Right lobe of liver (tissue), 6 donors: Measurements from ENCODE around the gene NCOA6. TPM values are rescaled to one million over a fixed set of nuclear protein-coding genes. Genes with fewer than 3 reads are reported as not detected.

Source experiments
- ATAC-seq, 4 donors: fragments of 200-7000 bp; cut with Tn5 transposase; one replicate each; pipeline ENCODE4 v1.9.1; 2020; ENCODE audit warnings: mild to moderate bottlenecking in 4 of 4, moderate library complexity in 4 of 4
- DNase-seq, 3 donors: peaks; one replicate each; pipeline ENCODE4 v3.0.0-alpha.2; 2020
- H3K27ac ChIP-seq, 3 donors: fragments of 200-600 bp; one replicate each; pipeline ENCODE4 v1.8.0; 2022
- H3K27me3 ChIP-seq, 2 donors: fragments of 200-600 bp; one replicate each; pipeline ENCODE4 v1.8.0; 2022
- H3K36me3 ChIP-seq, 4 donors: fragments of 200-600 bp; sonication (generic) in 1 of 4; one replicate each; pipeline versions ENCODE4 v1.5.1 to v1.8.0; 2017 to 2022; ENCODE audit warnings: control low read depth in 1 of 4
- H3K4me1 ChIP-seq, 4 donors: fragments of 200-600 bp; sonication (generic) in 1 of 4; one replicate each; pipeline versions ENCODE4 v1.5.1 to v1.8.0; 2017 to 2022; ENCODE audit warnings: control low read depth in 1 of 4
- H3K4me3 ChIP-seq, 3 donors: fragments of 200-600 bp; one replicate each; pipeline ENCODE4 v1.8.0; 2022
- H3K9me3 ChIP-seq, 4 donors: fragments of 200-600 bp; sonication (generic) in 1 of 4; one replicate each; pipeline versions ENCODE4 v1.5.1 to v1.8.0; 2017 to 2022; ENCODE audit warnings: control low read depth in 1 of 4
- POLR2A ChIP-seq: fragments of 450-650 bp; IDR thresholded peaks from one replicate; pipeline ENCODE4 v1.6.1; 2017; ENCODE audit warnings: antibody characterized with exemption, mild to moderate bottlenecking
- WGBS: methylation state at CpG from one replicate; pipeline ENCODE4 v1.1.6; 2018; ENCODE audit warnings: low coverage, low lambda C conversion rate; ENCODE audit not compliant: insufficient coverage; ENCODE audit errors: missing lambda C conversion rate; 5-methylcytosine and 5-hydroxymethylcytosine counted together
- intact Hi-C, 2 donors: fragments of 100-400 bp; cut with DNase I; formaldehyde crosslinking; loops; one replicate each; pipeline versions ENCODE4 v1.11.2 to v1.14.1; 2022
- long read RNA-seq: library from polyadenylated mRNA; unstranded; transcript quantifications from one replicate; pipeline ENCODE4 v2.0.0, GENCODE V29; 2019
- total RNA-seq, 6 experiments: library from RNA; depleted of rRNA in 2 of 6; stranded (reverse); fragments of >200 nt in 2 of 6; fragmentation: NEBNext Ultra II Directional in 3 of 6; extraction: Animal tissue kit (Norgen Biotek cat#: 25700) in 3 of 6; gene quantifications; one replicate each; pipeline versions ENCODE4 v1.1.0 to v1.2.4, GENCODE V29; 2016 to 2023
- TF ChIP-seq, protein P1 (sequence below), 4 donors: fragments of 200-600 bp in 3 of 4; fragments of 450-650 bp in 1 of 4; IDR thresholded peaks; one replicate each; pipeline versions ENCODE4 v1.5.1 to v1.8.0; 2016 to 2022; ENCODE audit warnings: antibody characterized with exemption in 4 of 4, mild to moderate bottlenecking in 2 of 4
- donor health status: DM: no; HTN: yes; CAD: no.
- donor health status: DM: no; HTN: no; CAD: no.
- donor health status: DM: no; HTN: no; CAD: no.
- donor health status: DM: no; HTN: yes; CAD: no.
- donor health status: DM: no; HTN: yes; CAD: no.

Gene NCOA6
- 10 to 100 TPM in 5 of 6 experiments, 1 to 10 TPM in 1; 10.0 to 12.9 (median 11.1) TPM for total RNA-seq
- long read RNA-seq, partial matches to known transcripts = 1 of 3 reads
- long read RNA-seq, other reads (novel, unspliced or antisense) = 2 of 3 reads

DNA sequence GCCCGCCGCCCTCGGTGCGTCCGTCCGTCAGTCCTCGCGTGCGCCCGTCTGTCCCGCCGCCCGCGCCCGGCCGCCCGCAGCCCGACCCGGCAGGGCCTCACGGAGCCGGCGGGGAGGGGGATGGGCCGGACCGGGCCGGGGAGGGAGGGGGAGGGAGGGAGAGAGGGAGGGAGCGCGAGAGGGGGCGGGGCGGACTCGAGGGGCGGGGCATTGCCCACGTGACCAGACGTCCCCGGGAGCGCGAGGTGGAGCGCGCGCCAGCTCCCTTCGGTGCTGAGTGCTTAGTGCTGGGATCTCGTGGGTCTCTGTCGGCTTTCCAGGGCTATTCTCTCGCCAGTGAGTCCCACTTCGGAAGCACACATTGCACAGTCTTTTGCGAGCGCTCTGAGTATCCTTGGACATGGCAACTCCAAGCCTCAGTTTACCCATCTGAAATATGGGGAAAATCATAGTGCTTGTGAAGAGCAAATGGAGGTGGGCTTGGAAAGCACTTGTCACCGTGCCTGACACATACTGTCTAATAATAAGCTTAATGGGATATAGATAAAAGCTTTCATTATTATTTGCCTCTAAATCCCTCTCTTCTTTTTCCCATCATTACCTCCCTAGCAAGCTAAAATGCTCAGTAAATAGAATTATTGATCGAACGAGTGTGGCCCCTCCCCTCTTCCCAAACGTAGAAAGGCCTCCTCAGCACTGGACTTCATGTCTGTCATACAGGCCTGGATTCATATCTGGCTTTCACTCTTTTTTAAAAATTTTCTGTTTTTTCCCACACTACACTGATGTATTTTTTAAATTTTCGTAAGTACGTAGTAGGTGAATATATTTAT, at the start of gene NCOA6:
Gene NCOA6 (minus strand): TSS at position 122 of the 833 bp plus-strand sequence. CDS start 43,296 bp downstream, outside the sequence.
- peak; percentile 3 for TF ChIP-seq POLR2A
- TF ChIP-seq, protein P1, sequence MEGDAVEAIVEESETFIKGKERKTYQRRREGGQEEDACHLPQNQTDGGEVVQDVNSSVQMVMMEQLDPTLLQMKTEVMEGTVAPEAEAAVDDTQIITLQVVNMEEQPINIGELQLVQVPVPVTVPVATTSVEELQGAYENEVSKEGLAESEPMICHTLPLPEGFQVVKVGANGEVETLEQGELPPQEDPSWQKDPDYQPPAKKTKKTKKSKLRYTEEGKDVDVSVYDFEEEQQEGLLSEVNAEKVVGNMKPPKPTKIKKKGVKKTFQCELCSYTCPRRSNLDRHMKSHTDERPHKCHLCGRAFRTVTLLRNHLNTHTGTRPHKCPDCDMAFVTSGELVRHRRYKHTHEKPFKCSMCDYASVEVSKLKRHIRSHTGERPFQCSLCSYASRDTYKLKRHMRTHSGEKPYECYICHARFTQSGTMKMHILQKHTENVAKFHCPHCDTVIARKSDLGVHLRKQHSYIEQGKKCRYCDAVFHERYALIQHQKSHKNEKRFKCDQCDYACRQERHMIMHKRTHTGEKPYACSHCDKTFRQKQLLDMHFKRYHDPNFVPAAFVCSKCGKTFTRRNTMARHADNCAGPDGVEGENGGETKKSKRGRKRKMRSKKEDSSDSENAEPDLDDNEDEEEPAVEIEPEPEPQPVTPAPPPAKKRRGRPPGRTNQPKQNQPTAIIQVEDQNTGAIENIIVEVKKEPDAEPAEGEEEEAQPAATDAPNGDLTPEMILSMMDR (IDR thresholded peaks at IDR 0.05) = no peak
- Histone ChIP-seq H3K9me3 (no peaks in the 10 kb centered on the region), H3K4me3 (peak within 1 kb of the TSS; percentile 82 to 94 (median 88)), H3K36me3 (no peaks in the 10 kb centered on the region), H3K27ac (peak within 1 kb of the TSS; percentile 72 to 94 (median 90)), H3K27me3 (no peaks in the 10 kb centered on the region), H3K4me1 (peaks cover 0 to 27% (median 5%) of the 10 kb centered on the region in 4 donors)
- intact Hi-C loops = no loop called here
- DNase-seq (peak; percentile 92 to 93 (median 93)), ATAC-seq (peak; percentile 86 to 90 (median 88))
- WGBS = 33% methylated on average over 7 of the region's 52 CpGs

DNA sequence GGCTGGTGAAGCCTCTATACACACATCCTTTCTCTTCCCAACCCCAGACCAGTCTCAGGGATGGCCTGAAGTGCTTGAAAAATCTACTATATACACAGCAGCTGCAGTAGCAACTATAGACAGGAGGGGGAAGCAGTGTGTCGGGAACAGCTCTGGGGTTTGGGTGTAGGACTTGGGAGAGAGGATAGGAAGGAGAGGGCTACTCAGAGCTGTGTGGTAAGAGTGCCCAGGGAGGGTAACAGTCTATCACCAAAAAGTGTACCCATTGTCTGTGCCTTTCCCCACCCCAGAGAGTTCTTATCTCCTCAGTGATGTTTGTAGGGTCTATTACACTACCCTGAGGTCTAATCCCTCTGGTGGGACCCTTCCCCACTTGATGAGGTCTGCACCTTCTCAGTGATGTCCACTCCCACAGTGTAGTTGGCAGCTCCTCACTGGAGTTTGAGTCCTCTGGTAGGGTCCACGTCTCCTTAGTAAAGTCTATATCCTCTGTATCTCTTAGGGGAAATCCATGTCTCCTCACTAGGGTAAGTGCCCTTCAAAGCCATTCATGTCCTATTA, 48.7 kb upstream of the NCOA6 start:
- Histone ChIP-seq H3K36me3 (no peaks in the 10 kb centered on the region), H3K9me3 (no peaks in the 10 kb centered on the region), H3K4me3 (peak overlapping the region in 1 of 3 donors; percentile 69), H3K4me1 (peaks cover 0 to 26% (median 8%) of the 10 kb centered on the region in 4 donors), H3K27me3 (no peaks in the 10 kb centered on the region), H3K27ac (peak overlapping the region; percentile 71 to 91 (median 86))
- DNase-seq (peak; percentile 65 to 86 (median 72)), ATAC-seq (peak; percentile 56 to 64 (median 57))
- intact Hi-C loops = loop anchor here (5.0 kb wide), 2 partner anchors 37 to 83 kb away; partner anchors contain the start of genes GSS (in 2 of the 2) and MYH7B (in 2 of the 2)
- 0% methylated on average over 2 of the region's 2 CpGs for WGBS
- TF ChIP-seq, protein P1 (IDR thresholded peaks at IDR 0.05) = peak; percentile 80 to 98 (median 84)
- TF ChIP-seq POLR2A = no peak

DNA sequence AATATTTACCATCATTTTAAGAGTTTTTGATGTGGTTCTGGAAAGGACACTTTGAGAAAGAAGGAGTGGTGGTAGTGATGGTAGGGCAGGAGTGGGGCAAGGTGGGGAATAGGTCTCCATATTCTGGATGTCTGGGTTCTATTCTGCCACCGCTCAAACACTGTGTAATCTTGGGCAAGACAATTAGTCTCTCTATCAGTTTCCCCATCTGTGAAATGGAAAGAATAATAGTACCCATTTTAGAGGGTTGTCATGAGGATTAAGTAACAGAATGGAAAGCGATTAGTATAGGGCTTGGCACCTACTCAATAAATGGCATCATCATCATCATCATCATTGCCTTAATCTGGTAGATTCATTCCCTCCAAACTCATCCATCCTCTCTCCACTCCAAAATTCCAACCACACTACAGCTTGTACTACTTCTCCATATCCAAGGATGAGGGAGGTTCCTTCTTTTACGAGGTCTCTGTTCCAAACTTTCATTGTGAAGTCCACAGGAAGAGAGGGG, 48.2 kb upstream of the NCOA6 start:
- no peaks in the 10 kb centered on the region for H3K36me3 ChIP-seq
- TF ChIP-seq, protein P1 (IDR thresholded peaks at IDR 0.05) = no peak
- TF ChIP-seq POLR2A = no peak
- peaks cover 0 to 26% (median 8%) of the 10 kb centered on the region in 4 donors for H3K4me1 ChIP-seq
- 23% methylated on average over 3 of the region's 3 CpGs for WGBS
- no peak overlapping the region for H3K4me3 ChIP-seq
- no peak overlapping the region for H3K27ac ChIP-seq
- no peak for DNase-seq
- intact Hi-C loops = loop anchor here (5.0 kb wide), 2 partner anchors 36 to 84 kb away; partner anchors contain the start of genes GSS (in 2 of the 2) and MYH7B (in 2 of the 2)
- no peak for ATAC-seq
- no peaks in the 10 kb centered on the region for H3K9me3 ChIP-seq
- no peaks in the 10 kb centered on the region for H3K27me3 ChIP-seq

DNA sequence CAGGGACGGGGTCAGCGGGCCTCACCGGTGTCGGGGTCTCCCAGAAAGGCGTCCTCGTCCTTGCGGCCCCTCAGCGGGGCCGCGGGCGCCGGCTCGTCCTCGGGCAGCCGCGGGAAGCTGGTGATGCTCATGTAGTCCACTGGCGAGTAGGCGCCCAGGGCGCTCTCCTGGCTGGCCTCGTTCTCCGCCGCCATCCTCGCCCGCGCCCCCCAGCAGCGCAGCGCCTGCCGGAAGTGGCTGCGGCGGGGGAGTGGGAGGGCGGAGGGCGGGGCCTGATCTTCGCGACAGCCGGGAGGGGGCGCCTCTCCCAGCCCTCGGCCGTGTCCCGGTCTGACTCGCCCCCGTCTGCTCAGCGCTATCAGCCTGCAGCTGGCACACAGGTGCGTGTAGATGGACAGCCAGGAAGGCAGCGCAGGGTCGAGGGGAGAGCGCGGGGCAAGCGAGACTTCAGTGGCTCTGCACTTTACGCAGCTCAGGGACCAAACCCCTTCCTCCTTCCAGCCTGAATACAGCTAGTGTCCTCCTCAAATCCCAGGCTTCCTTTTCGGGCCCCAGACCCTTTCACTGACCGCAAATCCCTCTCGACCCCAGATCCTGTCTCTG, 47.3 kb upstream of the NCOA6 start, which contains the start of gene GGT7:
Gene GGT7 (minus strand): TSS at position 235 of the 603 bp plus-strand sequence. CDS start 41 bp downstream, at position 194.
- Histone ChIP-seq H3K27me3 (no peaks in the 10 kb centered on the region), H3K27ac (no peak within 1 kb of the TSS), H3K36me3 (no peaks in the 10 kb centered on the region), H3K9me3 (no peaks in the 10 kb centered on the region), H3K4me1 (peaks cover 0 to 20% (median 8%) of the 10 kb centered on the region in 4 donors), H3K4me3 (peak within 1 kb of the TSS; percentile 51 to 83 (median 82))
- ATAC-seq (peak; percentile 43 to 59 (median 53)), DNase-seq (peak; percentile 85 to 89 (median 88))
- TF ChIP-seq, protein P1 (IDR thresholded peaks at IDR 0.05) = peak; percentile 66 to 85 (median 82)
- TF ChIP-seq POLR2A = peak; percentile 28
- intact Hi-C loops = loop anchor here (5.0 kb wide), 2 partner anchors 35 to 85 kb away; partner anchors contain the start of genes GSS (in 2 of the 2) and MYH7B (in 2 of the 2)
- 3% methylated on average over 5 of the region's 52 CpGs for WGBS
